Right cardiac atrium (tissue), 5 donors: ENCODE measurements around the gene DALRD3. TPM values are rescaled to one million over a fixed set of nuclear protein-coding genes. Genes with fewer than 3 reads are reported as not detected.
"Not testable (repeated sequence)": the region's sequence is repeated elsewhere in the genome, so short reads cannot be mapped to it uniquely, and the experiment has no call there.

ENCODE experiments used
- ATAC-seq, 2 donors: fragments of 200-7000 bp; cut with Tn5 transposase; one replicate each; pipeline versions ENCODE4 v1.8.0 to v1.9.1; 2020; ENCODE audit warnings: moderate library complexity in 2 of 2, mild to moderate bottlenecking in 1 of 2
- DNase-seq, 3 donors: peaks; one replicate each; pipeline ENCODE4 v3.0.0-alpha.2; 2020
- H3K27ac ChIP-seq: one replicate; pipeline ENCODE4 v1.5.1; 2013; ENCODE audit warnings: mild to moderate bottlenecking, low read length, control low read depth, moderate library complexity
- H3K27me3 ChIP-seq: one replicate; pipeline ENCODE4 v1.6.1; 2013; ENCODE audit not compliant: control insufficient read depth, insufficient read depth
- H3K4me1 ChIP-seq: one replicate; pipeline ENCODE4 v1.6.1; 2013; ENCODE audit warnings: low read length; ENCODE audit not compliant: control insufficient read depth, insufficient read depth
- H3K4me3 ChIP-seq: one replicate; pipeline ENCODE4 v1.5.1; 2013; ENCODE audit warnings: low read length, control low read depth
- H3K9me3 ChIP-seq: one replicate; pipeline ENCODE4 v1.6.1; 2013; ENCODE audit warnings: low read length; ENCODE audit not compliant: control insufficient read depth
- WGBS: extraction: QIAGEN DNeasy Blood & Tissue Kit; methylation state at CpG from one replicate; pipeline ENCODE4 v1.1.7; 2013; 5-methylcytosine and 5-hydroxymethylcytosine counted together
- intact Hi-C, 4 donors: fragments of 100-400 bp; cut with DNase I; formaldehyde crosslinking; loops; one replicate each; pipeline versions ENCODE4 v1.11.0 to v1.14.0; 2022 to 2023
- polyA plus RNA-seq: library from polyadenylated mRNA; stranded (reverse); fragments of 200-250 nt; gene quantifications from one replicate; pipeline ENCODE4 v1.2.3, GENCODE V29; 2013
- total RNA-seq, 4 donors: library from RNA; stranded (reverse); fragmentation: NEBNext Ultra II Directional; extraction: Animal tissue kit (Norgen Biotek cat#: 25700); gene quantifications; one replicate each; pipeline ENCODE4 v1.2.1, GENCODE V29; 2021
- donor health status: healthy with polysubstance abuse.
- donor health status: DM: no; HTN: yes; CAD: no.
- donor health status: DM: no; HTN: no; CAD: no.
- donor health status: DM: no; HTN: yes; CAD: no; lungs with severe emphysema.
- donor health status: DM: yes; HTN: yes; CAD: no.

Gene DALRD3
- total and polyA plus RNA-seq, 5 donors: 7.5 to 10.4 (median 9.9) TPM

DNA sequence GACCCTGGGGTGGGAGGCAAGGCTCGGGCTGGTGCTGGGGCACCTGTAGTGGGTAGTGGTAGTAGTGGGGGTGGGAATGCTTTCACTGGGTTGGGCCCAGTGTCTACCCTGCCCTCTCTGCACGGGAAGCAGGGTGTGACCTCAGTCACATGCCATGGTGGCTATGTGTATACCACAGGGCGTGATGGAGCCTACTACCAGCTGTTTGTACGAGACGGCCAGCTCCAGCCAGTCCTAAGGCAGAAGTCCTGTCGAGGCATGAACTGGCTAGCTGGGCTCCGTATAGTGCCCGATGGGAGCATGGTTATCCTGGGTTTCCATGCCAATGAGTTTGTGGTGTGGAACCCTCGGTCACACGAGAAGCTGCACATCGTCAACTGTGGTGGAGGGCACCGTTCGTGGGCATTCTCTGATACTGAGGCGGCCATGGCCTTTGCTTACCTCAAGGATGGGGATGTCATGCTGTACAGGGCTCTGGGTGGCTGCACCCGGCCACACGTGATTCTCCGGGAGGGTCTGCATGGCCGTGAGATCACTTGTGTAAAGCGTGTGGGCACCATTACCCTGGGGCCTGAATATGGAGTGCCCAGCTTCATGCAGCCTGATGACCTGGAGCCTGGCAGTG is 5.2 kb downstream of the DALRD3 start:
- DNase-seq (no peak), ATAC-seq (no peak)
- Histone ChIP-seq H3K4me3 (no peak overlapping the region), H3K27me3 (no peaks in the 10 kb centered on the region), H3K27ac (no peak overlapping the region), H3K4me1 (peaks cover 5% of the 10 kb centered on the region), H3K9me3 (no peaks in the 10 kb centered on the region)
- 81% methylated on average over 19 of the region's 19 CpGs for WGBS
- intact Hi-C loops: no loop called here

DNA sequence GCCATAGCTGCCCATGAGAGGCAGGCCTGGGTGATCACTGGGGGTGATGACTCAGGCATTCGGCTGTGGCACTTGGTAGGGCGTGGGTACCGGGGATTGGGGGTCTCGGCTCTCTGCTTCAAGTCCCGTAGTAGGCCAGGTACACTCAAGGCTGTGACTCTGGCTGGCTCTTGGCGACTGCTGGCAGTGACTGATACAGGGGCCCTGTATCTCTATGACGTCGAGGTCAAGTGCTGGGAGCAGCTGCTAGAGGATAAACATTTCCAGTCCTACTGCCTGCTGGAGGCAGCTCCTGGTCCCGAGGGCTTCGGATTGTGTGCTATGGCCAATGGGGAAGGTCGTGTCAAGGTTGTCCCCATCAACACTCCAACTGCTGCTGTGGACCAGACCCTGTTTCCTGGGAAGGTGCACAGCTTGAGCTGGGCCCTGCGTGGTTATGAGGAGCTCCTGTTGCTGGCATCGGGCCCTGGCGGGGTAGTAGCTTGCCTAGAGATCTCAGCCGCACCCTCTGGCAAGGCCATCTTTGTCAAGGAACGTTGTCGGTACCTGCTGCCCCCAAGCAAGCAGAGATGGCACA is 5.9 kb downstream of the DALRD3 start:
- no peak overlapping the region for H3K27ac ChIP-seq
- intact Hi-C loops: no loop called here
- WGBS: 59% methylated on average over 17 of the region's 17 CpGs
- no peaks in the 10 kb centered on the region for H3K9me3 ChIP-seq
- H3K4me1 ChIP-seq: peaks cover 3% of the 10 kb centered on the region
- ATAC-seq (no peak), DNase-seq (peak in 1 of 3 donors; percentile 58)
- H3K27me3 ChIP-seq: no peaks in the 10 kb centered on the region
- no peak overlapping the region for H3K4me3 ChIP-seq

- Histone ChIP-seq H3K4me3 (no peak overlapping the region), H3K27ac (no peak overlapping the region), H3K4me1 (peaks cover 3% of the 10 kb centered on the region), H3K9me3 (no peaks in the 10 kb centered on the region), H3K27me3 (no peaks in the 10 kb centered on the region)
- intact Hi-C loops: no loop called here
- WGBS: 58% methylated on average over 3 of the region's 3 CpGs
- ATAC-seq (no peak), DNase-seq (peak in 1 of 3 donors; percentile 7)
These were observed 9.0 kb downstream of the DALRD3 start for GRCh38 chr3:49009396-49009795.

- DNase-seq: peak in 1 of 3 donors; percentile 23
- intact Hi-C loops, ATAC-seq, H3K9me3 ChIP-seq, H3K4me3 ChIP-seq, H3K27ac ChIP-seq, H3K4me1 ChIP-seq, H3K27me3 ChIP-seq: not testable (repeated sequence)
- 87% methylated on average over 5 of the region's 5 CpGs for WGBS
These were observed 9.8 kb downstream of the DALRD3 start for GRCh38 chr3:49008627-49009026.

GRCh38 chr3:49007771-49008528 is 10.4 kb downstream of the DALRD3 start:
- DNase-seq (peak; percentile 93 to 96 (median 95)), ATAC-seq (peak; percentile 86 to 87)
- peak overlapping the region; percentile 55 for H3K27ac ChIP-seq
- H3K4me3 ChIP-seq: peak overlapping the region; percentile 67
- intact Hi-C loops: no loop called here
- 17% methylated on average over 41 of the region's 41 CpGs for WGBS
- H3K9me3 ChIP-seq: no peaks in the 10 kb centered on the region
- no peaks in the 10 kb centered on the region for H3K27me3 ChIP-seq
- H3K4me1 ChIP-seq: peaks cover 3% of the 10 kb centered on the region

GRCh38 chr3:49007068-49007770 is 11.2 kb downstream of the DALRD3 start, which contains the start of gene WDR6:
Gene WDR6, plus strand, starts transcription at chr3:49007391. Its CDS starts 41 bp downstream, at chr3:49007432.
- Histone ChIP-seq H3K9me3 (no peaks in the 10 kb centered on the region), H3K27me3 (no peaks in the 10 kb centered on the region), H3K27ac (peak within 1 kb of the TSS; percentile 85), H3K4me3 (peak within 1 kb of the TSS; percentile 67), H3K4me1 (peaks cover 3% of the 10 kb centered on the region)
- peak; percentile 97 to 99 (median 99) for DNase-seq
- peak; percentile 92 for ATAC-seq
- intact Hi-C loops: no loop called here
- WGBS: under 1% methylated on average over 65 of the region's 65 CpGs

DNA sequence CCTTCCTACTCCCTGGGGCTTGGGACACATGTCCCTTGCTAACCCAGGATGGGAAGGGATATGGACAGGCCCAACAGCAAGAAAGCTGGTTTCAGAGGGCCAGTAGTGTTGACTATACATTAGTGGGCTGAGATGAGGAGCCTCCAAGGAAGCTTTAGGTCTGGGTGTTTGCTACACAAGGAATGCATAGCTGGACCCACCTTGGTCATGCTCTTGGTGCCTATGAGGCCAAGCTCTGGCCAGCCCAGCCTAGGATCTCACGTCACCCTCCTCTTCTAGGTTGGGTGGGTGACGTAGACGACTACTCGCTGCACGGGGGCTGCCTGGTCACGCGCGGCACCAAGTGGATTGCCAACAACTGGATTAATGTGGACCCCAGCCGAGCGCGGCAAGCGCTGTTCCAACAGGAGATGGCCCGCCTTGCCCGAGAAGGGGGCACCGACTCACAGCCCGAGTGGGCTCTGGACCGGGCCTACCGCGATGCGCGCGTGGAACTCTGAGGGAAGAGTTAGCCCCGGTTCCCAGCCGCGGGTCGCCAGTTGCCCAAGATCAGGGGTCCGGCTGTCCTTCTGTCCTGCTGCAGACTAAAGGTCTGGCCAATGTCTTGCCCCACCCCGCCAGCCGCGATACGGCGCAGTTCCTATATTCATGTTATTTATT is 11.8 kb downstream of the DALRD3 start:
- no peaks in the 10 kb centered on the region for H3K9me3 ChIP-seq
- peak; percentile 53 to 83 (median 78) for DNase-seq
- ATAC-seq: peak; percentile 2 to 17
- WGBS: 3% methylated on average over 32 of the region's 32 CpGs
- no peaks in the 10 kb centered on the region for H3K27me3 ChIP-seq
- H3K27ac ChIP-seq: peak overlapping the region; percentile 85
- peaks cover 3% of the 10 kb centered on the region for H3K4me1 ChIP-seq
- intact Hi-C loops: no loop called here
- peak overlapping the region; percentile 67 for H3K4me3 ChIP-seq

DNA sequence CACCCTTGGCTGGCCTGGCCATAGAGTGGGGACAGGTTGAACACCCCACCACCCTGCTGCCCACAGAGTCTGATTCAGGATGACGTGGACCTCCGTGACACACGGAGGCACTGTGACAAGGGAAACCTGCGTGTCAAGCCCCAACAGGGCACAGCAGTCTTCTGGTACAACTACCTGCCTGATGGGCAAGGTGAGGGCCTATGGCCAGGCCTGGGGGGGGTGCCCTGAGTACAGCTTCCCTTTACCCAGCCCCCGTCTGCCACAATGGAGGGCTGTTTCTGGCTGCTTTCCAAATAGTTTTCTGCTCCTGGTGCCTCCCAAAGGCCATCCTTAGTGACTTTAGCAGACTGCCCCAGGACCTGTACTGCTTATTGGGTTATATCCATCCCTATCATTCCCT is 12.4 kb downstream of the DALRD3 start:
- WGBS: 95% methylated on average over 5 of the region's 5 CpGs
- H3K4me3 ChIP-seq: no peak overlapping the region
- intact Hi-C loops: no loop called here
- peaks cover 3% of the 10 kb centered on the region for H3K4me1 ChIP-seq
- H3K27me3 ChIP-seq: no peaks in the 10 kb centered on the region
- no peaks in the 10 kb centered on the region for H3K9me3 ChIP-seq
- no peak for ATAC-seq
- peak overlapping the region; percentile 85 for H3K27ac ChIP-seq
- DNase-seq: peak in 2 of 3 donors; percentile 17 to 72

DNA sequence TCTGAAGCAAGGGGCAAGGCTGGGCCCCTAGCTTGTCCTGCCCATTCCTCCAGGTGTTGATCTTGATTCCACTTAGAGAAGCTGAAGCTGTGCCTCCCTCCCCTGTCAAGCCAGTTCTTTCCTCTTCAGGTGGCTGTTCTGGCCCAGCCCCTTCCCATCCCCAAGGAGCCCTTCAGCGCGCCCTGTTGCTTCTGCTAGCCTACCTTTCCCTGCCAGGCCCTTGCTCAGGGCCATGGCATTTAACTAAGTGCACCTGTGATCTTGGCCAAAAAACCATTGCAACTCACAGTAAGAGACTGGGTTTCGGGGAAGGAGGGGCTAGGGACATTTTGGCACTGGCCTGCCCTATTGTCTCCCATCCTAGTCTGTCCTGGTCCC is 13.1 kb downstream of the DALRD3 start:
- H3K4me1 ChIP-seq: peaks cover 3% of the 10 kb centered on the region
- H3K27ac ChIP-seq: no peak overlapping the region
- no peak for ATAC-seq
- intact Hi-C loops: no loop called here
- H3K27me3 ChIP-seq: no peaks in the 10 kb centered on the region
- no peaks in the 10 kb centered on the region for H3K9me3 ChIP-seq
- H3K4me3 ChIP-seq: no peak overlapping the region
- WGBS: 96% methylated on average over 3 of the region's 3 CpGs
- peak in 1 of 3 donors; percentile 23 for DNase-seq

DNA sequence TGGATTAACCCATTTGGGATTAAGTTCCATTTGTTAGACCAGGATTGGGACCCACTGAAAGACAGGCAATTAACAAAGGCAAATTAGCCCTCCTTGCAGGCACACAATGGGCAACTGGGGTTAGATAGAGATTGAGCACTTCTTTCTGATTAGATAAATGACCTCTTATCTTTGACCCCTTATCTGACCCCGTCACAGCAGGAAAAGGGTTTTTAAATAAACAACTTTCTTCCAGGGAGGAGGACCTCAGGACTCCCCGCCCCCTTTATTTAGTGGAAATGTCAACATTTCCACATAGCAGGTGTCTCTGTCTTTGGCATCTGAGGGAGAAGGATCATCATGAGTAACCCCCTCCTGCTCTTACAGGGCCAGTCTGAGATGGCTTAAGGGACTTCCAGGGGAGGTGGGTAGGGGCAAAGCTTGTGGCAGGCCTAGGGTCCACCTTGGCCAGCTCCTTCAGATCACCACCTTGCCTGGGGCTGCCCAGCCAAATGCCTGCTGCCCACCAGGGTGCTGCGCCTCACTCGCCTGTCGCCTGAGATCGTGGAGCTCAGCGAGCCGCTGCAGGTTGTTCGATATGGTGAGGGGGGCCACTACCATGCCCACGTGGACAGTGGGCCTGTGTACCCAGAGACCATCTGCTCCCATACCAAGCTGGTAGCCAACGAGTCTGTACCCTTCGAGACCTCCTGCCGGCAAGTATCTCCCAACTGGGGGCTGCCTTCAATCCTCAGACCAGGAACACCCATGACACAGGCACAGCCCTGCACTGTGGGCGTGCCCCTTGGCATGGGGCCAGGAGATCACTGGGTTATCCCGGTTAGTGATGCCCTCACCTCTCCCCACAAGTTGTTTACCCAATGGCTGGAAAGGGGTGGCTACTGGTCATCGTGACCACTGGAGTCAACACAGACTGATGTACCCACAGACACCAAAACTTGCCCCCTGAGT is 13.8 kb downstream of the DALRD3 start:
- H3K27me3 ChIP-seq: no peaks in the 10 kb centered on the region
- intact Hi-C loops: no loop called here
- peak; percentile 34 to 74 (median 69) for DNase-seq

More for the DNA sequence above, 13.8 kb downstream of the DALRD3 start:
- no peak overlapping the region for H3K27ac ChIP-seq
- no peak for ATAC-seq
- no peak overlapping the region for H3K4me3 ChIP-seq
- H3K9me3 ChIP-seq: no peaks in the 10 kb centered on the region
- peaks cover 3% of the 10 kb centered on the region for H3K4me1 ChIP-seq
- WGBS: 88% methylated on average over 16 of the region's 16 CpGs
